C4-2B (cell line): Measurements from ENCODE around the gene SPECC1L.
"Not testable (repeated sequence)": the region's sequence is repeated elsewhere in the genome, so short reads cannot be mapped to it uniquely, and the experiment has no call there.

Experiments
- H3K27ac ChIP-seq: fragments of 450-650 bp; 2 replicates; pipeline ENCODE4 v1.5.1; 2017
- CTCF ChIP-seq: fragments of 450-650 bp; conservative IDR thresholded peaks from 2 replicates; pipeline ENCODE4 v1.5.1; 2017; ENCODE audit warnings: mild to moderate bottlenecking
- ZFX ChIP-seq: fragments of 450-650 bp; IDR thresholded peaks from 2 replicates; pipeline ENCODE4 v1.6.1; 2017

Gene SPECC1L

DNA sequence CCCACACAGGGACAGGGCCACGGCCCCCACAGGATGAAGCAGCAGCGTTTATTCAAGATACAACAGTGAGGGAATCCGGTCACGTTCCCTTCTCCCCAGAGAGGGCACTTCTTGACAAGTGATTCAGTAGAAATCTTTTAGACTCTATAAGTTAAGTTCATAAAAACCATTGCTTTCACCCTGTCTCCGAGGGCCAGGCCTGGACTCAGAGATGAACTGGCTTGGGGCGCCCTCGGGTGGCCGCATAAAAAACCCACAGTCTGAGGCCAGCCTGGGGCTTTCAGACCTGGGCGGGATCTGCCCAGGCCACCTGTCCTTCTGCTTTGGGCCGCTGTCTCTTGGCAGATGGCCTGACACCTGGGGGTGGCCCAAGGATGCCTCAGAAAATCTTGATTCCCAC, 11.2 kb upstream of the SPECC1L start:
- H3K27ac ChIP-seq: not testable (repeated sequence)
- TF ChIP-seq CTCF: peak; percentile 49

DNA sequence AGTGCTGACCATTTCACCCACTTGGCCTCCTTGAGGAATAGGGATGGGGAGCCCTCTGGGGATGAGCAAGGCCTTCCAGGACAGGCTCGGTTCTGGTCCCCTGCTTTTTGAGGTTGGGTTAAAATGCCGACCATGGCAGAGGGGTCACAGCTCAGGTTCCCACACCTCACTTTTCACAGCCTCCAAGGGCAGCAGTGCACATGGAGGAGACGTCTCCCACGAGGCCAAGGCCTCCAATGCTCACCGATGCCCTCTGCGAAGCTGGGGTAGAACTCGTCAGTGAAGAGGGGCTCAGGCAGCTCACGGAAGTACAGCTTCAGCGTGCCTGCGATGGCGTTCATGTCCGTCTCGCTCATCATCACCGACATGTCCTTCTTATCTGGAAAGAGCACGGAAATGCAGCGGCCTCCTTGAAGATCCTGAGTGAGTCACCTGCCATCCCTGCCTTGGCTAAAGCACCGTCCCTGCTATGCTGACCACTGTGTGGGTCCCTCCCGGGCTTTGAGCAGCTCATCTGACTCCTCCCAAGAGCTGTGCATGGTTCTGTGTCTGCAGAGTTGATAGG, 8.4 kb upstream of the SPECC1L start:
- H3K27ac ChIP-seq: not testable (repeated sequence)

- not testable (repeated sequence) for H3K27ac ChIP-seq
Measured at GRCh38 chr22:24263479-24263878, 7.2 kb upstream of the SPECC1L start.

- not testable (repeated sequence) for H3K27ac ChIP-seq
Measured at GRCh38 chr22:24264329-24264896, 6.2 kb upstream of the SPECC1L start.

DNA sequence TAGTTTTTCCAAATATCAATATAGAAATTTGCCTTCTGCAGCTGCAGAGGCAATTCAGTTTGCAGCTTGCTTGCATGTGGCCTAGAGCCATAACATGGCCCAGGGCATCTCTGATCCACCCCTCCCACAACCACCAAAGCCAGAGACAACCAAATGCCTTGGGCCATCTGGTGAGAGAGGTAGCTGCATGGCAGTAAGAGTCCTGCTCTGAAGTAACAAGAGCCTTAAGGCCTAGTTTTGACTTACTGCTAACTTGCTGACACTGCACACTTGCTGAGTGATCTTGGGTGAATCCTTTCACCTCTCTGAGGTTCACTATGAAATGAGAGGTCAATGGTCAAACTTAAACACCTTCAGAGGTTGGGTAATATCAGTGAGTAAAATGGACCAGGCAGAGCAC, 4.9 kb upstream of the SPECC1L start:
- TF ChIP-seq ZFX (no peak), CTCF (no peak)
- no peak overlapping the region for H3K27ac ChIP-seq

- H3K27ac ChIP-seq: not testable (repeated sequence)
Measured at GRCh38 chr22:24266495-24266894, 4.1 kb upstream of the SPECC1L start.

- peak overlapping the region; percentile 100 for H3K27ac ChIP-seq
- no peak; the same call in 1 of the 2 replicates for TF ChIP-seq ZFX
- no peak for TF ChIP-seq CTCF
Measured at GRCh38 chr22:24271386-24271854, 789 bp downstream of the SPECC1L start.

- H3K27ac ChIP-seq: not testable (repeated sequence)
Measured at GRCh38 chr22:24273031-24273430, 2.4 kb downstream of the SPECC1L start.

DNA sequence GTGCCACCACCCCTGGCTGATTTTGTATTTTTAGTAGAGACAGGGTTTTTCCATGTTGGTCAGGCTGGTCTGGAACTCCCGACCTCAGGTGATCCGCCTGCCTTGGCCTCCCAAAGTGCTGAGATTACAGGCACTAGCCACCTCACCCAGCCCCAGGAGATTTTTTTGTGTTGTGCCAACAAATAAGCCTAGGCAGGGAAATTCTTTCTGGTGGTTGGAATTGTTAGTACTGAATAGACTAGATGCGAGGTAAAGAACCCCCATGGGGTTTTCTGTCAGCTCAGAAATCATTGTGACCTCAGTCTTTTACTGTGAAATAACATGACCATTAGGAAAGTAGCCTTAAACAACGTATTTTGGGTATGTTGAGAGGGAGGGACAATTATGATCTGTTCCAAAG, 3.3 kb downstream of the SPECC1L start:
- peak overlapping the region; percentile 46 for H3K27ac ChIP-seq

DNA sequence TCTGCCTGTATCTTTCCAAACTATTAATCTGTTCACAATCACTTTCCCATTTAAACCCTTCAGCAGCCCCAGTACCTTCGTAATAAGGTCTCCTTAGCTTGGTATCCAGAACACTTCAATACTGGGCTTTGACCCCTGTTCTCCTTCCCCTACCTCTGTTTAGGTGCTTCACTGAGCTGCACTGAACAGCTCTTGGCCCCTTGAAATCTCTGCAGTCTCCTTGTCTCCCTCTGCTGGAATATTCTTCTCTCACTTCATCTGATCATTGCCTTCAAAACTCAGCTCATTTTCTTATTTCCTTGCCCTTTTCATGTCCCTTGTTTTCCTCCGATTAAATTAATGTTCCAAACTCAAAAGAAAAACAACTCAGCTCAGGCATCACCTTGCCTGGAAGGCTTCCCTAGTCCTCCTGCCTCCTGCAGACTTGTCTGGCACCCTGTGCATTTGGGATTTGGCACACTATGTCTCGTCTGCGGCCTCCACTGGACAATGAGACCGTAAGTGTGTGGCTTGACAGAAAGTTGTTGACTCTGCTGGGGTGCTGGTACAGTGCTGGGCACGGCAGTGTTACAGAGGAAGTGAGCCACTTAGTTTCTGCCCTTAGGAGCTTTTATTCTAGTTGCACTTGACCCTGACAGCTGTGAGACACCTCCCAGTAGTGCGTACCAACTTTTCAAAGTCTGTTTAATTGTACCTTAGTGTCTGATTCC, 4.2 kb downstream of the SPECC1L start:
- H3K27ac ChIP-seq: peak overlapping the region; percentile 46
- peak; percentile 55 for TF ChIP-seq CTCF

DNA sequence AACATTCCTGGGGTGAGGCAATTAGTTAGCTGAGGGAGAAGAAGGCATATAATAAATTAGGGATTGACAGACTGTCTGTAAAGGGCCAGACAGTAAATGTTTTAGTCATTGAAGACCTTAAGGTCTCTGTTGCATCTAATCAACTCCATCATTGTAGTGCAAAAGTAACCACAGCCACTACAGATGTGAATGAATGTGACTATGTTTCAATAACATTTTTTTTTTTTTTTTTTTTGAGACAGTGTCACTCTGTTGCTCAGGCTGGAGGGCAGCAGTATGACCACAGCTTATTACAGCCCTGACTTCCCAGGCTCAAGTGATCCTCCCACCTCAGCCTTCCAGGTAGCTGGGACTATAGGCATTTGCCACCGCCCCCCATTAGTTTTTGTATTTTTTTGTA, 9.7 kb downstream of the SPECC1L start:
- H3K27ac ChIP-seq: not testable (repeated sequence)
